AG09309 (cell line): Measurements from ENCODE around the gene TSSK3.

Experiments
- DNase-seq: peaks from one replicate; pipeline ENCODE4 v3.0.0-alpha.2; 2010; ENCODE audit warnings: low read depth
- H3K4me3 ChIP-seq: 2 replicates; pipeline ENCODE4 v1.5.1; 2011; ENCODE audit warnings: mild to moderate bottlenecking, low read depth, low read length, moderate library complexity; ENCODE audit not compliant: control insufficient read depth
- CTCF ChIP-seq: IDR thresholded peaks from 2 replicates; pipeline ENCODE4 v1.5.1; 2011; ENCODE audit warnings: mild to moderate bottlenecking, low read depth, low read length, inconsistent platforms; ENCODE audit not compliant: insufficient read depth, control insufficient read depth; ENCODE audit errors: missing control alignments

The TSSK3 gene, protein sequence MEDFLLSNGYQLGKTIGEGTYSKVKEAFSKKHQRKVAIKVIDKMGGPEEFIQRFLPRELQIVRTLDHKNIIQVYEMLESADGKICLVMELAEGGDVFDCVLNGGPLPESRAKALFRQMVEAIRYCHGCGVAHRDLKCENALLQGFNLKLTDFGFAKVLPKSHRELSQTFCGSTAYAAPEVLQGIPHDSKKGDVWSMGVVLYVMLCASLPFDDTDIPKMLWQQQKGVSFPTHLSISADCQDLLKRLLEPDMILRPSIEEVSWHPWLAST

GRCh38 chr1:32362474-32363313, at the start of gene TSSK3, which contains the start of gene FAM229A:
TSS of gene TSSK3 (plus strand) at chr1:32362539. CDS start at chr1:32362702, 163 bp downstream.
TSS of gene FAM229A (minus strand) at chr1:32362485. CDS start at chr1:32362091, 394 bp downstream.
- H3K4me3 ChIP-seq = peak within 1 kb of the TSS; percentile 33
- DNase-seq = no peak
- TF ChIP-seq CTCF = no peak

DNA sequence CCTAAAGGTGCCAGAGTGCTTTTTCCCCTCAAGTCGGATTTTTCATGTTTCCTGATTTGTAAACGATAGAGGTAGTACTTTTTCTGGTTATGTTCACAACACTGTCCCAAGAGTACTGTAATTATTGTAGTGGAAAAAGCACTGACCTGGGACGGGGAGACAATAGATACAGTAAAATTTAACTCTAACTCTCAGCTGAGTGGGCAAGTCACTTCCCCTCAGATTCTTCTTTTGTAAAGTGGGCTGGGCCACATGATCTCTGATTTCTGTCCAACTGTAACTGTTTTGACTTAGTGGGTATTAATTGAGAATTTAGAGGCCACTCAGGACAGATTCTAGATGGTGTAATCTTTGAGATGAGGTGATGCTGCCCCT, 45.4 kb upstream of the TSSK3 start:
- no peak overlapping the region for H3K4me3 ChIP-seq
- no peak for TF ChIP-seq CTCF
- DNase-seq = no peak

DNA sequence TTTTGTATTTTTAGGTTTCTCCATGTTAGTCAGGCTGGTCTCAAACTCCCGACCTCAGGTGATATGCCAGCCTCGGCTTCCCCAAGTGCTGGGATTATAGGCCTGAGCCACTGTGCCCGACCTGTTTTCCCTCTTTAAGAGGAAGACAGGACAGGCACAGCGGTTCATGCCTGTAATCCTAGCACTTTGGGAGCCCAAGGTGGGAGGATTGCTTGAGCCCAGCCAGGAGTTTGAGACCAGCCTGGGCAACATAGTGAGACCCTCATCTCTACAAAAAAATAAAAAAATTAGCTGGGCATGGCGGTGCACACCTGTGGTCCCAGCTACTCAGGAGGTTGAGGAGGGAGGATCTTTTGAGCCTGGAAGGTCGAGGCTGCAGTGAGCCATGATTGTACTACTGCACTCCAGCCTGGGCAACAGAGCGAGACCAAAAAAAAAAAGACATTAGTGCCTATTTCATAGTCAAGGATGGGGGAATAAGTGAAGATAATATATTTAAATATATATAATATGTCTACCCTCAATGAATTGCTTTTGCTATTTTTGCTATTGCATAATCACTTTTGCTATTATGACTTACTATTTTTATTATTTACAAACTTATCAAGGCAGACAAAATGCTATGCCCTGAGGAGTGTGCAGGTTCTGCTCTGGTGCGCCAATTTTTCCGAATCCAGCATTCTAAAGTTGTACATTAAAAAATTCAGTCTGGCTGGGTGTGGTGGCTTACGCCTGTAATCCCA, 44.0 kb upstream of the TSSK3 start:
- H3K4me3 ChIP-seq = no peak overlapping the region
- DNase-seq = no peak
- TF ChIP-seq CTCF = no peak

DNA sequence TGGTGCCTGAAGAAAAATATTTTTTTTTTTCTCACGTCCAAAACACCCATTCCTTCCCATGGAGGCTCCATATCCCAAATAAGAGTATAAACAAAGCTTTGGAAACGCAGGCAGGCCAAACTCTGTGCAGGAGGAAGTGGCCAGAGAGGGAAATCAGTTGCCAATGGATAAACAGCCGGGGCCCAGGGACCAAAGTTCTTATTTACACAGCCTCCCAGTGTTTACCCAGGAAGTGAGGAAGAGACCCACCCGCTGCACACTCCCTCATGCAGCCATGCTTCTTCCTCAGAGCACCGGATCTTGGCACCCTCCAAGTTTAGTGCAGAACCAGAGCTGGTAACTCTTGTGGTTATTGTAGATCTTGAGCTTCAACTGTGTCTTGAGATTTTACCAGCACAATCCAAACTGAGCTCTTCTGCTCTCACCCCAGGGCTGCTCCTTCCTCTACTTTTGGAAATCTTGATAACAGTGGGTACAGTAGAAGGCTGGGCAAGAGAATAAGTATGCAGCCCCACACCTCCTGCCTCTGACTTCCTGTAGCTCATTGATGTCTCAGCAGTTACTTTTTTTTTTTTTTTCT, 40.5 kb upstream of the TSSK3 start:
- DNase-seq = no peak
- TF ChIP-seq CTCF = no peak

GRCh38 chr1:32327204-32327603, 35.1 kb upstream of the TSSK3 start:
- no peak for DNase-seq
- TF ChIP-seq CTCF = no peak
- no peak overlapping the region for H3K4me3 ChIP-seq

More for the DNA sequence above, 40.5 kb upstream of the TSSK3 start:
- H3K4me3 ChIP-seq = no peak overlapping the region

DNA sequence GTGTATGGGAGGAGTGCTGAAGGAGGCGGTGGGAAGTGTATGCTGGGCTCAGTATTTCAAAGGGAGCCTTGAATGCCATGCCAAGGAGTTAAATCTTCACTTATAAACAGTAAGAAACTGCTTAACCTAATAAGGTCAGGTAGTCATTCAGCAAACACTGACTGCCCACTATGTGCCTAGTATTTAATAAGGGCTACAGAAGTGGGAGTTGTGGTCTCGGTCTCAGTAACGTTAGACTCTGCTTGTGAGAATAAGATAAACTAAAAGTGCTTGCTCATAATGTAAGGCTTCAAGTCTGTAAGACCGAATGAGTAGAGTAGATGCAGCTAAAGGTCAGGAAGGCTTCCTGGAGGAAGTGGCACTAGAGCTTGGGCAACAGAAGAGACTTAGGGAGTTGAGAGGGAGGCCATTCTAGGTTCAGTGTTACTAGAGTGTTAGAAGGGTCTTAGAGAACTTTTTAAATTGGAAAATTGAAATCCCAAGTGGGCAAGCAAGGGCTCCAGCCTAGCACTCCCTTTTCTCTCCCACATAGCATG, 32.3 kb upstream of the TSSK3 start:
- H3K4me3 ChIP-seq = no peak overlapping the region
- TF ChIP-seq CTCF = no peak
- DNase-seq = no peak
